B cell (primary cell): ENCODE results near the gene PLCXD3. TPM values are rescaled to one million over a fixed set of nuclear protein-coding genes. Genes with fewer than 3 reads are reported as not detected.

Experiments
- ATAC-seq: fragments of 200-7000 bp; cut with Tn5 transposase; one replicate; pipeline ENCODE4 v1.10.0; 2021; ENCODE audit warnings: low read depth, mild to moderate bottlenecking, moderate number of reproducible peaks, moderate library complexity
- CTCF ChIA-PET: fragments of 350-600 bp; sonication (Branson Sonifier 250); formaldehyde crosslinking; loops from one replicate; lab custom pipeline; 2021; ENCODE audit warnings: antibody characterized with exemption, inconsistent platforms; lab: Charles Lee
- POLR2A ChIA-PET: fragments of 350-600 bp; sonication (Branson Sonifier 250); formaldehyde crosslinking; loops from one replicate; lab custom pipeline; 2021; ENCODE audit warnings: antibody characterized with exemption; lab: Charles Lee
- DNase-seq: peaks from one replicate; pipeline ENCODE4 v3.0.0; 2013
- H2AFZ ChIP-seq: 2 replicates; pipeline ENCODE4 v1.6.1; 2012; ENCODE audit warnings: mild to moderate bottlenecking, low read depth, low read length; ENCODE audit not compliant: insufficient read depth, poor library complexity, severe bottlenecking
- H3K27ac ChIP-seq, 2 donors: 1 replicate in 1 of 2; 2 replicates in 1 of 2; pipeline ENCODE4 v1.5.1; 2012 to 2013; ENCODE audit warnings: low read length in 2 of 2, mild to moderate bottlenecking in 2 of 2, moderate library complexity in 1 of 2
- H3K27me3 ChIP-seq, 4 experiments: fragments of 200-600 bp in 1 of 4; sonication (generic) in 1 of 4; replicated peaks in 1 of 4; 1 replicate in 2 of 4; 2 replicates in 2 of 4; pipeline versions ENCODE4 v1.6.1 to v1.7.0; 2013 to 2016; ENCODE audit warnings: low read length in 3 of 4, mild to moderate bottlenecking in 2 of 4, mixed read lengths in 1 of 4, moderate library complexity in 1 of 4; ENCODE audit not compliant: insufficient read depth in 4 of 4, control insufficient read depth in 3 of 4; ENCODE audit errors: control extremely low read depth in 1 of 4
- H3K36me3 ChIP-seq, 2 experiments: replicated peaks in 1 of 2; 1 replicate in 1 of 2; 2 replicates in 1 of 2; pipeline versions ENCODE4 v1.6.1 to v1.7.1; 2013; ENCODE audit warnings: low read length in 1 of 2; ENCODE audit not compliant: insufficient read depth in 2 of 2, control insufficient read depth in 1 of 2; ENCODE audit errors: control extremely low read depth in 1 of 2, extremely low read depth in 1 of 2
- H3K4me1 ChIP-seq, 2 donors: fragments of 200-600 bp in 1 of 2; sonication (generic) in 1 of 2; 1 replicate in 1 of 2; 2 replicates in 1 of 2; pipeline versions ENCODE4 v1.5.1 to v1.6.1; 2013 to 2017; ENCODE audit warnings: low read length in 2 of 2; ENCODE audit not compliant: control insufficient read depth in 2 of 2, insufficient read depth in 2 of 2
- H3K4me2 ChIP-seq: replicated peaks from 2 replicates; pipeline ENCODE3; 2012; ENCODE audit warnings: mild to moderate bottlenecking, low read depth, low read length; ENCODE audit not compliant: poor library complexity, severe bottlenecking
- H3K4me3 ChIP-seq, 5 experiments: fragments of 200-600 bp in 1 of 5; sonication (generic) in 1 of 5; 1 replicate in 3 of 5; 2 replicates in 2 of 5; pipeline versions ENCODE4 v1.5.1 to v1.7.0; 2011 to 2016; ENCODE audit warnings: low read length in 4 of 5, mild to moderate bottlenecking in 4 of 5, low read depth in 2 of 5, control low read depth in 1 of 5, moderate library complexity in 1 of 5; ENCODE audit not compliant: insufficient read depth in 1 of 5; ENCODE audit errors: control extremely low read depth in 1 of 5, extremely low read depth in 1 of 5
- H3K79me2 ChIP-seq: fragments of 200-600 bp; sonication (generic); one replicate; pipeline ENCODE4 v1.6.0; 2016; ENCODE audit warnings: low read length; ENCODE audit not compliant: control insufficient read depth, insufficient read depth
- H3K9ac ChIP-seq: fragments of 200-600 bp; sonication (generic); 2 replicates; pipeline ENCODE4 v1.6.1; 2017; ENCODE audit warnings: mild to moderate bottlenecking, low read length, moderate library complexity
- H3K9me3 ChIP-seq, 3 donors: one replicate each; pipeline versions ENCODE4 v1.6.1 to v1.7.1; 2013; ENCODE audit warnings: low read length in 2 of 3; ENCODE audit not compliant: control insufficient read depth in 2 of 3, insufficient read depth in 1 of 3; ENCODE audit errors: control extremely low read depth in 1 of 3
- H4K20me1 ChIP-seq: 2 replicates; pipeline ENCODE4 v1.6.0; 2012; ENCODE audit warnings: mild to moderate bottlenecking, low read length; ENCODE audit not compliant: insufficient read depth, control insufficient read depth, poor library complexity, severe bottlenecking
- H3K27ac Mint-ChIP-seq: one replicate; pipeline ENCODE4 v1.8.0; 2021; ENCODE audit warnings: mixed read lengths
- H3K27me3 Mint-ChIP-seq: one replicate; pipeline ENCODE4 v1.8.0; 2021; ENCODE audit warnings: mixed read lengths
- H3K4me1 Mint-ChIP-seq: one replicate; pipeline ENCODE4 v1.8.0; 2021; ENCODE audit warnings: mixed read lengths
- H3K4me3 Mint-ChIP-seq: one replicate; pipeline ENCODE4 v1.8.0; 2021; ENCODE audit warnings: mixed read lengths
- H3K9me3 Mint-ChIP-seq: one replicate; pipeline ENCODE4 v1.8.0; 2022; ENCODE audit warnings: mixed read lengths; ENCODE audit not compliant: insufficient read depth
- EZH2 ChIP-seq: IDR thresholded peaks from 2 replicates; pipeline ENCODE4 v1.6.1; 2012; ENCODE audit warnings: borderline replicate concordance, low read depth, mild to moderate bottlenecking, moderate library complexity, low read length; ENCODE audit not compliant: insufficient read depth, poor library complexity, severe bottlenecking
- WGBS: methylation state at CpG from one replicate; pipeline ENCODE4 v1.1.5; 2013; ENCODE audit warnings: missing lambda C conversion rate; ENCODE audit not compliant: insufficient coverage; 5-methylcytosine and 5-hydroxymethylcytosine counted together
- intact Hi-C: fragments of 100-400 bp; cut with micrococcal nuclease; formaldehyde crosslinking; loops from one replicate; pipeline ENCODE4 v1.10.0; 2022
- polyA plus RNA-seq: library from polyadenylated mRNA; depleted of rRNA; stranded (reverse); fragments of >200 nt; gene quantifications from 2 replicates; pipeline ENCODE4 v1.2.3, GENCODE V29; 2012
- total RNA-seq, 2 donors: library from RNA; stranded (reverse); fragments of 120-200 nt in 1 of 2; gene quantifications; 1 replicate in 1 of 2; 2 replicates in 1 of 2; pipeline versions ENCODE4 v1.2.3 to v1.2.4, GENCODE V29; 2013 to 2022
- TF ChIP-seq, protein P1 (sequence below): fragments of 200-600 bp; IDR thresholded peaks from one replicate; pipeline ENCODE4 v1.8.0; 2022; ENCODE audit warnings: antibody characterized with exemption, mild to moderate bottlenecking

Gene PLCXD3
- total and polyA plus RNA-seq, 2 donors (not counting 1 experiment from before 2014, with no cell fraction given) = not detected

DNA sequence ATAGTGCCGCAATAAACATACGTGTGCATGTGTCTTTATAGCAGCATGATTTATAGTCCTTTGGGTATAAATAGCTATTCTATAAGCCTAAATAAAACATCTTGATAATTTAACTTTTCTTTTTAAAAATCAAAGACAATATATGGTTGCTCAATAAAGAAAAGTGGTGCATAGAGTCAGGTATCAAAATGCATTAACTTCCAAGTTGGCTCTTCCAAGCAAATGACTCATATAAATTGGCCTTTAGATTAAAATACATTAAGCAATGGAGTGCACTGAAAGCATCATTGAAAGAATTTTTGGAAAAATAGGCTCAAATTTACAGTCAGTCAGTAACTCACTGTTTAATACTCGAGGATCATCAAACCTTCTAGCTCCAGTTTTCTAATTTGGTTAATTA lies 106.6 kb downstream of the PLCXD3 start:
- Histone ChIP-seq H3K4me2 (no peak overlapping the region), H2AFZ (no peak overlapping the region), H3K27me3 (no peaks in the 10 kb centered on the region), H3K9ac (no peak overlapping the region), H3K36me3 (no peaks in the 10 kb centered on the region), H3K4me3 (no peak overlapping the region), H3K27ac (no peak overlapping the region), H4K20me1 (no peaks in the 10 kb centered on the region), H3K79me2 (no peaks in the 10 kb centered on the region), H3K4me1 (no peaks in the 10 kb centered on the region), H3K9me3 (no peaks in the 10 kb centered on the region)
- intact Hi-C loops = no loop called here
- ATAC-seq = no peak
- no peak for DNase-seq
- no peaks in the 10 kb centered on the region for H3K27me3 Mint-ChIP-seq
- CTCF ChIA-PET = no interaction called here
- no peak overlapping the region for H3K27ac Mint-ChIP-seq
- peaks cover 5% of the 10 kb centered on the region for H3K9me3 Mint-ChIP-seq
- no peak for TF ChIP-seq EZH2
- no peak overlapping the region for H3K4me3 Mint-ChIP-seq
- POLR2A ChIA-PET = no interaction called here
- H3K4me1 Mint-ChIP-seq = no peaks in the 10 kb centered on the region
- WGBS = no CpG with 5 or more reads among the region's 3 CpGs

DNA sequence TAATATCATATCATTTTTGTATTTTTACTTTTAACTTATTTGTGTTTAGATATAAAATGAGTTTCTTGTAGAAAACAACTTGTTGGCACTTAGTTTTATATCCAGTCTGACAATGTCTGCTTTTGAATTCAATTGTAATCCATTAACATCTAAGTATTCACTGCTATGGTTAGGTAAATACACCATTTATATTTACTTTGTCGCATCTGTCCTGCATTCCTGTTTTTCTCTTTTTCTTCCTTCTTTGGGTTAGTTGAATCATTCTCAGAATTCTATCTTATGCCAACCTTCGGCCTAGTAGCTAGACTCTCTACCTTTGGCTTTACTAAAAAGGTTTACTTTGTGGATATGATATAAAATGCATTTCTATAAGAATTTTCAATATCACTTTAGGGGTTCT lies 107.6 kb downstream of the PLCXD3 start:
- ChIA-PET CTCF (no interaction called here), POLR2A (no interaction called here)
- Mint-ChIP-seq H3K27me3 (no peaks in the 10 kb centered on the region), H3K9me3 (peaks cover 8% of the 10 kb centered on the region), H3K4me3 (no peak overlapping the region), H3K4me1 (no peaks in the 10 kb centered on the region), H3K27ac (no peak overlapping the region)
- Histone ChIP-seq H3K27me3 (no peaks in the 10 kb centered on the region), H3K4me3 (no peak overlapping the region), H3K4me2 (no peak overlapping the region), H2AFZ (no peak overlapping the region), H3K4me1 (no peaks in the 10 kb centered on the region), H3K27ac (no peak overlapping the region), H3K79me2 (no peaks in the 10 kb centered on the region), H4K20me1 (no peaks in the 10 kb centered on the region), H3K9ac (no peak overlapping the region), H3K9me3 (no peaks in the 10 kb centered on the region), H3K36me3 (no peaks in the 10 kb centered on the region)
- TF ChIP-seq, protein P1, sequence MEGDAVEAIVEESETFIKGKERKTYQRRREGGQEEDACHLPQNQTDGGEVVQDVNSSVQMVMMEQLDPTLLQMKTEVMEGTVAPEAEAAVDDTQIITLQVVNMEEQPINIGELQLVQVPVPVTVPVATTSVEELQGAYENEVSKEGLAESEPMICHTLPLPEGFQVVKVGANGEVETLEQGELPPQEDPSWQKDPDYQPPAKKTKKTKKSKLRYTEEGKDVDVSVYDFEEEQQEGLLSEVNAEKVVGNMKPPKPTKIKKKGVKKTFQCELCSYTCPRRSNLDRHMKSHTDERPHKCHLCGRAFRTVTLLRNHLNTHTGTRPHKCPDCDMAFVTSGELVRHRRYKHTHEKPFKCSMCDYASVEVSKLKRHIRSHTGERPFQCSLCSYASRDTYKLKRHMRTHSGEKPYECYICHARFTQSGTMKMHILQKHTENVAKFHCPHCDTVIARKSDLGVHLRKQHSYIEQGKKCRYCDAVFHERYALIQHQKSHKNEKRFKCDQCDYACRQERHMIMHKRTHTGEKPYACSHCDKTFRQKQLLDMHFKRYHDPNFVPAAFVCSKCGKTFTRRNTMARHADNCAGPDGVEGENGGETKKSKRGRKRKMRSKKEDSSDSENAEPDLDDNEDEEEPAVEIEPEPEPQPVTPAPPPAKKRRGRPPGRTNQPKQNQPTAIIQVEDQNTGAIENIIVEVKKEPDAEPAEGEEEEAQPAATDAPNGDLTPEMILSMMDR = no peak
- no peak for TF ChIP-seq EZH2
- DNase-seq (no peak), ATAC-seq (no peak)
- no CpG with 5 or more reads among the region's 2 CpGs for WGBS
- intact Hi-C loops = no loop called here
